HG03064 (cell line): Measurements from ENCODE around the gene RNH1.

Experiments used
- ATAC-seq: cut with Tn5 transposase; IDR thresholded peaks from one replicate; pipeline ENCODE4 v1.9.1; 2021; ENCODE audit warnings: low read depth; ENCODE audit not compliant: unreplicated experiment

RNH1 gene

DNA sequence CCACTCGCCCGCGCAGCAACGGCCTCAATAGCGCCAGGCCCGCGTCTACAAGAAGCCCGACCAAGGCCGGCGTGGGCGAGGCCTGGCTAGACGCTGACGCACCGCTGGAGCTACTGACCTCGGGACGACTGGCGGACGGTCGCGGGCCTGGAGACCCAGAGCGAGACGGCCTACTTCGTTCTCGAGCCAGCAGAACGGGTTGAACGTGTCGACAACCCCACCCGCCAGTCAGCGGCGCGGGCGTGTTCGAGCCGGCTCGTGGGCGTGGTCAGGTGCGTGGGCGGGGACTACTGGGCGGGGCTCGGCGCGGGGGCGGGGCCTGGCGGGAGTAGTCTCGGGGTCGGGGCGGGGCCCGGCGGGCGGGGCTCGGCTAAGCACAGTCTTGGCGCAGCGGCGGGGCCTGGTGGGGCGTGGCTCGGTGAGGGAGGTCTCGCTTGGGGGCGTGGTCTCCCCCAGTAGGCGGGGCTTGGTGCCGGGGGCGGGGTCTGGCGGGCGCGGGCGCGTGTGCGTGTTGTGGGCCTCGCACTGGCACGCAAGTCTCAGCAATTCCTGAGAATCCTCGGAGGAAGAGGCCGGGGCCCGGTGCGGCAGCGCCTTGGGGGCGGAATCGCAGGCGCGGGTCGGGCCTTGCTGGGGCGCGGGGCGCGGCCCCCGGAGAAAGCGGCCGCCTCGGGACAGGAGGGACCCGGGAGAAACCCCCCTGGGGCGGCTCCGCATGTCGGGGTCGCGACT lies at the start of gene RNH1:
Gene RNH1 (minus strand): TSS at position 248 of the 732 bp plus-strand sequence. CDS start 5,080 bp downstream, outside the sequence.
- ATAC-seq: peak; percentile 38

DNA sequence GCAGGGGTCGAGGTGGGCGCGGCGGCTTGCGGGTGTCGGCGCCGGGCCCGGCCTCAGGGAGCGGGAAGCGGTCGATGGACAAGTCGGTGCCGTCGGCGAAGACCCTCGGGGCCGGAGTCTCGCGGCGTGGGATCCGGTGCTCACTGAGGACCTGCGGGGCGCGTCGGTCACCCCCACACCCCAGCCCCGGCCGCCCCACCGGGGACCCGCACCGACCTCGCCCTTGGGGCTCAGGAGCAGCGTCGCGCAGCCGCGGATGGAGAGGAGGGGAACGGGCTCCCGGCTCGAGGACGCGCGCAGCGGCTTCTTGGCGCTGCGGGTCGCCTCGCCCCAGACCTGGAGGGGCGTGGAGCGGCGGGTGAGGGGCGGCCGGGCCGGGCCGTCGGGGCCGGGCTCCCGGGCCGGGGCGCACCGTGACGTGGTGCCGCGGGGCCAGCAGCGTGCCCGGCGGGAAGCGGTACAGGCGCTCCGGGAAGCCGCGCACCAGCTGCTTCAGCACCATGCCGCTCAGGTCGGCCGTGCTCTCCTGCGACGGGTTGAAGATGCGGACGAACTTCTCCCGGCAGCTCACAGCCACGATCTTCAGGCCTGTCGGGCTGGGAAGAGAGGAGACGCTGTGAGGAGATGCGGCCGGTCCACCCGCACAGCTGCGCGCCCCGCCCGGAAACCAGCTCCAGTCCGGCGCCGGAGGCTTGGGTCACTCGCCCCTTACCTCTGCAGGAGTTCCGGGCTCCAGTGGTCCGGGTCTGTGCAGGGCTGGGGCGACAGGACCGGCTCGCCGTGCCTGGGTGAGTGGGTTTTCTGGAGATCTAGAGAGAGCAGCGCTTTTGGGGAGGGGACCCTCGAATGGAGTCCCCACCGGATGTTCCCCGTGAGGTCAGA lies 49.0 kb upstream of the RNH1 start:
- ATAC-seq: no peak

DNA sequence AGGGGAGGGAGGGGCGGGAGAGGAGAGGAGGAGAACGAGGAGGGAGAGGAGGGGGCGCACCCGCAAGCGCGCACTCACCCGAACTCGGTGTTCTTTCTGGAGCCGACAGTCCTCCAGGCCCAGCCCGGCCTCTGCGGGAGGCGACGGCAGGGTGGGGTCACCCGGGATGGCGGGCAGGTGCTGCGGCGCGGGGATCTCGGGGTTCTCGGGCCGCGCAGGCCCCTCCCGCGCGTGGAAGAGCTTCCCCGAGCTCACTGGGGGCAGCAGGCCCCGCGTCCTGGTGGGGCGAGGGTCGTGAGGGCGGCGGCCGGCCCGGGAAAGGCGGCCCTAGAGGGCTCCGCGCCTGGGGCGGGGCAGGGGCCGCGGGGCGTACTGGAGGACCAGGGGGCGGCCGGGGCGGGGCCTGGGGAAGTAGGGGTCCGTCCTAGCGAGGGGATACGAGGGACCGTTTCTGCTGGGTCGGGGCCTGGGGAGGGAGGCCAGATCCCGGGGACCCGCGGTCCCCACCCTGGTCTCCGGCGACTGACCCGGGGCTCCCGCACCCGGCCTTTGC lies 48.3 kb upstream of the RNH1 start:
- ATAC-seq: no peak

DNA sequence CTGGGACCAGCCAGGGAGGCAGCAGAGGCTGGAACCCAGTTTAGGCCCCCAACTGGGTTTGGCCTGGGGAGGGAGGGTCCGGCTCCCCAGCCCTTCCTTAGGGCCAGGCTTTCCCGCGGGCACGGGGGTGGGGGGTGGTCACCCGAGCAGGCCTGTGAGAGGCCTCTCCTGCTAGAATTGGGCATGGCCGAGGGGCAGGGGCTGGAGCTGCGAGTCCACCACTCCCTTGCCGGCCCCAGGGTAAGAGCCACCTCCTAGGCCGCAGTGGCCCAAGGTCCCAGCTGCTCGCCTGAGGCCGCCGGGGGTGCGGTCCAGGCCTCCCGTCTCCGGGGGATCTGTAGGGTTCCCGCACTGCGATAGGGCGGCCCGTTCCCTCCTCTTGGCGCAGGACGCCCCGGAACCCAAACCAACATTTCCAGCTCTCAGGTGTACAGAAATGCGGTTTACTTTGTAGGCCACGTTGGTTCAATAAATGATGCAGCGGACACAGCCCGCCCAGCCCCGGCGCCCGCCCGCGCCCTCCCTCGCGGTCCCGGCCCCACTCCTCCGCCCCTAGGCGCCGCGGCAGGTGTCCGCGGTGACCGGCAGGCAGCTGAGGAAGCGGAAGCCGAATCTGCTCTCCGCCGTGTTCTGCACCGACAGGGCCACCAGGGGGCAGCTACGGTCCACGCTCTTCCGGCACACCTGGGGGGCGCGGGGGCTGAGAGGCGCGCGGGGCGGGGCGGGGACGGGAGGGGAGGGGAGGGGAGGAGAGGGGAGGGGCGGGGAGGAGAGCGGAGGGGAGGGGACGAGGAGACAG lies 47.6 kb upstream of the RNH1 start:
- ATAC-seq: no peak

DNA sequence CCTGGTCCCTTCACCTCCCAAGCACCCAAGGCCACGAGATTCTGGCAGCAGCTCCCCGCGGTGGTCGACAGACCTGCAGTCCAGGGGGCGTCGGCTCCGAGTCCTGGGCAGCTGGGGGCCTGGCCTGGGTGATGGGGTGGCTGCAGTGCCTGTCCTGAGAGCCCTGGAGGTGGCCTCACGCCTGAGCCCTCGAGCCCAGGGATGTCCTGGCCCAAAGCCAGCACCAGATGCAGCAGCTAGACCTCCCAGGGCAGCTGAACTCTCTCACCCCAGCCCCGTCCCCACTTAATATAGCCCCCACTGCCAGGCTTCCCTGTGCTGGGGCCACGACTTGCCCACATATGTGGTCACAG lies 46.9 kb upstream of the RNH1 start:
- no peak for ATAC-seq

DNA sequence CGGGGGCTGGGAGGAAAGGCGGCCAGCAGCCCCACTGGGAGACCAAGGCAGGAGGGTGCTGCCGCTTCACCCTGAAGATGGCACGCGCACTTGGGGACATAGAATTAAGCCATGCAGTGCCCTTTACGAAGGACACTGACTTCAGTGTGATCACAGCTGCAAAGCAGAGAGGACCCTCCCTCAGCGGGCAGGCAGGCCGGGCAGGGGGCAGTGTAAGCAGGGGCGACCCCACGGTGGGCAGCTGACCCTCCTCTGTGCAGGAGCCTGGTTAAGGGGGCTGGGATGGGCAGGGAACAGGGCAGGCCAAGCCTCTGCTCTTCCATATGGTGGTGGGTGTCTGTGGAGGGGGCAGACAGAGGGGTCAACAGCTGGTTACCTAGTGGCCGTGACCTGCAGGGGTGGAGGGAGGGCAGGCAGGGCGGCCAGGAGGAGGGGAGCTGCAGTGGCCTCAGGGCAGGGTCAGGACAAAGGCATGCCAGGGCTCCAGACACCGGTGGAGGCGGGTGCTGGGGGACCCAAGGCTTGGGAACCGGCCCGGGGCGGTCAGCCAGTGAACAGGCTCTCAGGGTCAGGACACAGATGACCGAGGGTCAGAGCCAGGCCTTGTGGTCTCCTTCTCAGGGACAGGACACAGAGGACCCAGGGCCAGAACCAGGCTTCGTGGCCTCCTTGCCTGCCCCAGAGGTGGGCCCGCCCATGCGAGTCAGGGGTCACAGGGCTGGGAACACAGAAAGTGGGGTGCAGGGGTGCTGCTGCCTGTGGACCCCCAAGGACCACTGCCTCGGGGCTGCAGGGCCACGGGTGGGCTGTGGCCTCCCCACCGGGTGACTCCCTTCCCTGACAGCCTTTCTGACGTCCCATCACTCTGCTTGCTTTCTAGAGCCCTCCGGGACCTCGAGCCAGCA lies 46.3 kb upstream of the RNH1 start:
- ATAC-seq: no peak

DNA sequence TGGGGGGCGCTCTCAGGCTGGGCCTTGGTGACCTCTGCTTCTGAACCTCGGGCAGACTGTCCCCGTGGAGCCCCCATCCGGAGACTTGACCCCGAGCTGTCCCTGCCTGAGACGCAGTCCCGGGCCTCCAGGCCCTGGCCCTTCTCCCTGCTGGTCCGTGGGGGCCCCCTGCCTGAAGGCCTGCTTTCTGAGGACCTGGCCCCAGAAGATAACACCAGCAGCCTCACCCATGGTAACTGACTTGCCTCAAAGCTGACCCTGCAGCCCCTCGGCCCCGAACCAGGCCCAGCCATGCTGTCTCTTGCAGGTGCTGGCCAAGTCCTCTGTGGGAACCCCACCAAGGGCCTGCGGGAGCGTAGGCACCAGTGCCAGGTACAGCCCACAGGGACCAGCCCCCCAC lies 44.6 kb upstream of the RNH1 start:
- ATAC-seq: no peak

DNA sequence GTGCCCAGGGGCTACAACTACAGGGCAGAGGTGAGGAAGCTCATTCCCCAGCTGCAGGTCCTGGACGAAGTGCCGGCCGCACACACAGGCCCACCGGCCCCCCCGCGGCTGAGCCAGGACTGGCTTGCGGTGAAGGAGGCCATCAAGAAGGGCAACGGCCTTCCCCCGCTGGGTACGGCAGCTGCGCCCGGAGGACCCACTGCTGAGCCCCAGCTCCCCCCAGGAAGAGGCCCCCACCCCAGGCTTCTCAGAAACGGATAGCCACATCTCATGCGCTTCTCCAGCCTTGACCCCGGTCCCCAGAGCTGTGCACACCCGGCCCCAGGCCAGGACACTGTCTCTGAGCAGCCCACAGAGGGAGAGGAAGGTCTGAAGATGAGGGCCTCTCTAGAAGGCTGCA lies 44.1 kb upstream of the RNH1 start:
- no peak for ATAC-seq

DNA sequence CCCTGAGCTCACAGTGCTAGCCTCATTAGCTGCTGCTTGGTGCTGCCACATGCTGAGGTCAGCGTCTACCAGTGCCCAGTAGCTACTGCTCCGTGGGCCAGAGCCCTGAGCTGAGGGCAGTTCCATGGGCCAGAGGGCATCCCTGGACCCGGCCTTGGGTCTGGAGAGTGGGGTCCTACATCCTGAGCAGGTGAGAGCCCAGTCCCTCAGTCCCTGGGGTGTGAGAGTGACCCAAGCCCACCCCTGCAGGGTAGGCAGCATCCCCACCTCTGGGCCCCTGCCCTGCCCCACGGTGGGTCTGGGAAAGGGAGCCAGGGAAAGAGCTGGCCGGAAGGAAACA lies 43.7 kb upstream of the RNH1 start:
- no peak for ATAC-seq

DNA sequence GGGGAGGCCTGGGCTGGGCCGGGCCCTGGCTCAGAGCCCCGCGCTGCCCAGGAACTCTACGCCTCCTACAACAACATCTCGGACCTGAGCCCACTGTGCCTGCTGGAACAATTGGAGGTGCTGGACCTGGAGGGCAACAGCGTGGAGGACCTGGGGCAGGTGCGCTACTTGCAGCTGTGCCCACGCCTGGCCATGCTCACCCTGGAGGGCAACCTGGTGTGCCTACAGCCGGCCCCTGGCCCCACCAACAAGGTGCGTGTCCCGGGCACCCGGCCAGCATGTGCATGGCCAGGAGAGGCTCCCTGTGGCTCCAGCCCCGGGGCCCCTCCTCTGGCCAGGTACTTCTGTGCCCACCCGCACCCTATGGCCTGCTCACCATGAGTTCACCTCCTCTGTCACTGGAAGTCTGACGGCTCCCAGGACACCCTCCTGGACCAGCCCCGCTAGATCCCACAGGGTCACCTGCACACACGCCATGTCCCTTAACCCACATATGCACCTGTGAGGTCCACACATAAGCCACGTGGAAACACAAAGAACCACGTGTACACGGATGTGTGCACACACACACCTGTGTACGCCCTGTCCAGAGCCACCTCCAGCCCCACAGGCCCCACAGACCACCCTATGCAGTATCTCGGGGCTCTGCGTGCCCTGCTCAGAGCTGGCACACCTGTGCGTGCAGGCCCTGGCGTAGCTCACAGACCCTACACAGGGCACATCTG lies 43.1 kb upstream of the RNH1 start:
- ATAC-seq: no peak

DNA sequence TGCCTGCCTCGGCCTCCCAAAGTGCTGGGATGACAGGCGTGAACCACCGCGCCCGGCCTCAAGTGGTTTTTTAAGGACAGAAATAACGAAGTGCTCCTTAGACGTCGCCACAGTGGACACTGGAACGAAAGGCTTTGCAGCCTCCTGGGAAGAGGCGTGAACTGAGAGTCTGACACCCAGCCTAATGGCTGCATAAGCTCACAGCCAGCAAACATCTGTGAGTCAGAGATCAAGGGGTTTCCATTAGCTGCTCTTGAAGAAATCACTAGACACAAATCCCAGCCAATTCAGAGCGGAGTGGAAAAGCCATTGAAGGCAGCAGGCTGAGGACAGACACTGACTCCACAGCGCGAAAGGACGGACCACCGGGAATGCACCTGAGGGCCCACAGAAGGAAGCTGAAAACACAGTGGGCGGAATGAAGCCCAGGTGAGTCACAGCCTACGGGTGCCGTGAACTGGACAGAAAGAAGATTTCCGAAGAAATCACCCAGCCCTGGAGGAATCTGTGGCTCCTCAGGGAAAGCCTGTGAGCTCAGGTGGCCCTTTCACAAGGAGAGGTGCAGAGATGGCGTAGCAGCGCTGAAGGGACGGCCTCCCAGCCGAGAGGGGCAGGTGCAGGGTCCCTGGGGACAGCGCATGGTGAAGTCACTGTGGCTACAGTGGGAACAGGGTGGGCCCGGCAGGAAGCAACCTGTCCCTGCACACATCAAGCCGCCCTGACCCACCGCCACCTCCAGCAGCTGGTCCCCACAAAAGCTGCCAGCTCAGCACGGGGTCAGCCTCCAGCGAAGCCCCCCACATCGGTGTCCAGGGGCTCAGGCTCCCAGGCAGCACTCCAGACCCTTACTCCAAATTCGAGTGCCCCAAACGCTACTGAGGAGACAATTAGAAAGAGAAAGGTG lies 41.9 kb upstream of the RNH1 start:
- ATAC-seq: no peak

DNA sequence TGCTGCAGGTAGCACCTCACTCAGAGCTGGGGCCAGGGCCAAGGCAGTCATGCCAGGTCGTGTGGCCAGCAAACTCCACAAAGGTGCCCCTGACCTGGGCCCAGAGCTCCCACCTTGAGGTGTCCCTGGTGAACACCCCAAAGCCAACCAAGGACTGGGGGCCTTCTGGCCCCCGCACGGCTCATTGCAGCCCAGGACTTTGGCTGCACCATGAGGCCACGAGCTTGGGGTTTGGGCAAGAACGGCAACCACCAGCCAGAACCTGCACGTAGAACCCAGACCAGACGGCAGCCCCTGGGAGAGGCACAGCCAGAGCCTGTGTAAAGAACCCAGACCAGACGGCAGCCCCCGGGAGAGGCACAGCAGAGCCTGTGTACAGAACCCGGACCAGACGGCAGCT lies 38.1 kb upstream of the RNH1 start:
- no peak for ATAC-seq

DNA sequence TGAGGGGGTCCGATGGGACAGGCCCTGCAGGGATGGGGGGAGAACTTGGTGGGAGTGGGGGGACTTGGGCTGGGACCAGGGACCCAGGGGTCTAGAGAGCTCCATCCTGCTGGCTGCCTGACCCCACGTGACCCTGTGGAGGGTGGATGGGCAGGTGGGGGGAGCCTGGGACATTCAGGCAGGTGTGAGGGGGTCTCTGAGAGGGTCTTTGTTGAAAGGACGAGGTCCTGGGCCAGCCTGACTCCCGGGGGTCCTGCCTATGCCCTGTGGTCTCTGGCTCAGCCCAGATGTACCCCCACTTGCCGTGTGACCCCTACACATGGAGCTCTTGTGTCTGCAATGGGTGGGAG lies 37.8 kb upstream of the RNH1 start:
- ATAC-seq: no peak

DNA sequence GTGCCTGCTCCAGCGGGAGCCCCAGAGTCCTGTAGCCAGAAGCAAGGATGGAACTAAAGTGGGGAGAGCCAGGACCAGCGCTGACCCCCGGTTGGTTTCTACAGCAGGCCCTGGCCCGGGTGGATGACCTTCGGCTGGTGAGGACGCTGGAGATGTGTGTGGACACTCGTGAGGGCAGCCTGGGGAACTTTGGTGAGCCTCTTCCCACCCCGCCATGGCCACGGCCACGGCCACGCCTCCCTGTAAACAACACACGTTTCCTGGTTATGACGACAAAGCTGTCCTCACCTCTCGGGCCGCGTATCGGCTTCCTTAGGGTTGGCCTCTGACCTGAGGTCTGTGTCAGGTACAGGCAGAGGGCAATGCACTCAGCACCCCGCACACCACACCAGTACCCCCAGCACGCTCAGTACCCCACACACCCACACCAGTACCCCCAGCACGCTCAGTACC lies 34.4 kb upstream of the RNH1 start:
- ATAC-seq: no peak

DNA sequence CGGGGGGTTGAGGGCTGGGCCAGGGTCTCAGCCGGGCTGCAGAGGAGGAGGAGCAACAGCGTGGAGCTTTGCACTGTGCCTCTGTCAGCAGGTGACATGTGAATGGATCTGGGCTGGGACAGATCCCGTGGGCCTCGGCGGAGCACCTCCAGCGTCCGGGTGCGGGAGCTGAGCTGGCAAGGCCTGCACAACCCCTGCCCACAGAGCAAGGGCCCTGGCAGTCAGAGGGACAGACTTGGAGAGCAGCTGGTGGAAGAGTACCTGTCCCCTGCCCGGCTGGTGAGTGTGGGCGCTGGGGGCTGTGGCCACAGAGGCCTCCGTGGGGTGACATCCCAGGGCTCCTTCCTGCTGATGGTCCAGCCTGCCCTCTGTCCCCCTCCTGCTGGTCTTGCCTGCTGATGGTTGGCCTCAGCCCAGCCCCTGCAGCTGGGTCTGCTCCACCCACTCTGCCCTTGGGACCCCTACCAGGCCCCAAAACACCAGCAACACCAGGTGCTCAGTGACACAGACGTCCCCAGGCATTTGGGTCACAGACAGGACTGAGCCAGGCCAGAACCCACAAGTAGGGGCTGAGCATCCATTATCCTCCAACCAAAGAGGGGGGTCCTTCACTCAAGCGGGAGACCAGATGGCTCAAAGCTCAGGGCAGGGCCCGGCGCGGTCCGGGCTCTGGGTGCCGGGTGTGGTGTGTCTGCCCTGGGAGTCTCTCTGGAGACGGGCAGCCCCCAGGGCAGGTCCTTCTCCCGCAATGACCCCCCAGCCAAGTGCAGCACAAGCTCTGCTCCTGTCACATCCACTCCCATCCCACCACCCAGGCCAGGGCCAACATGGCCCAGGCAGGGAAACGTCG lies 33.8 kb upstream of the RNH1 start:
- ATAC-seq: no peak

DNA sequence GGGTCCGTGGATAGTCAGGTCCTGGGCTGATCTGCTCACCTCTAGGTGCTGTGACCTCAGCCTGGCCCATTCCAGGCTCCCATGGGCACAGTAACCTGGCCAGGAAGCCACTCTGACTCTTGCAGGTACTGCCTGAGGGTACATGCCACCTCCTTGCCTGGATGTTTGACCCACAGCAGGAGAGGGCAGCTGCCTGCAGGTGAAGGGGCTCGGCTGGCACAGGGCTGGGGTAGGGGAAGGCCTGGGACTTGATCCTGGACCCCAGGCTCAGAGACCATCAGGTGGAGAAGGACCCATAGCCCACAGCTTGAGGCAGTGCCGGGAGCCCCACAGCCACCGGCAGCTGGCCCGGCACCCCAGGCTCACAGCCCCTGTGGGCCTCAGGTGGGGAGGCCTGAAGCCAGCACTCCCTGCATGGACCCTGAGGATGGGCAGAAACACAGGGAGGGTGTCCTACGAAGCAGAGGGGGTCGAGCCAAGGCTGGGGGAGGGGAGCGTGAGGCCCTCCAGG lies 33.0 kb upstream of the RNH1 start:
- no peak for ATAC-seq

DNA sequence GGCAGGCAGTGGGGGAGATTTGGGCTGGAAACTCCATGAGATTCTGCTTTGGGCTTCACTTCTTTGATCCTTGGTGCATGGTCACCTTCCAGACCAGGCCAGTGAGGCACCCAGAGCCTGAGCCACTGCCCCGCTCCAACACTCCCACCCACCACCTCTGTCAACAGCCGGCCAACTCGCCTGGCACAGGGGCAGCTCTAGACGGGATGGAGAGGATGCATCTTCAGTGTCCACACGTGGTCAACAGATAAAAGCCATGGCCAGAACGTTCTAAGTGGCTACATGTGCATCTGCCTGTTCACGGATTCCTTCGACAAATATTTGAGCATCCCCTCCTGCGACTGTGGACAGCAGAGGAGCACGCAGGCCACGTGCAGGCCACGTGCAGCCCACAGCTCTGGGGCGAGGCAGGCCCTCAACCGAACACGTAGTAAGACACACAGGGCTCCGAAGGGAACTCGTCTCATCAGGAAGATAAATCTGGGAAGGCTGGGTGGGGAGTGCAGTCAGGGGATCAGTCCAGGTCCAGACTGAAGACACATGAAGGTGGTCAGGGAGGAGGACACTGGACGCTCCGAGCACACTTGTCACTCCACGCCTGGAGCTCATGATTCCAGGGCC lies 31.5 kb upstream of the RNH1 start:
- ATAC-seq: no peak
